Right lobe of liver (tissue), 4 donors: ENCODE measurements around the gene KCNQ1.

ENCODE experiments used
- CTCF ChIP-seq, 4 donors: fragments of 200-600 bp in 3 of 4; fragments of 450-650 bp in 1 of 4; IDR thresholded peaks; one replicate each; pipeline versions ENCODE4 v1.5.1 to v1.8.0; 2016 to 2022; ENCODE audit warnings: antibody characterized with exemption in 4 of 4, mild to moderate bottlenecking in 2 of 4
- POLR2A ChIP-seq: fragments of 450-650 bp; IDR thresholded peaks from one replicate; pipeline ENCODE4 v1.6.1; 2017; ENCODE audit warnings: antibody characterized with exemption, mild to moderate bottlenecking
- donor health status: DM: no; HTN: no; CAD: no.
- donor health status: DM: no; HTN: no; CAD: no.
- donor health status: DM: no; HTN: yes; CAD: no.

GRCh38 chr11:2849994-2850770 lies 405.4 kb downstream of the KCNQ1 start:
- TF ChIP-seq POLR2A (no peak), CTCF (IDR thresholded peaks at IDR 0.05) (no peak)
